Lower leg skin (tissue), 3 donors: Measurements from ENCODE around the gene ADD2.

Experiments used
- CTCF ChIP-seq, 3 donors: fragments of 450-650 bp; IDR thresholded peaks; one replicate each; pipeline ENCODE4 v1.5.1; 2016; ENCODE audit warnings: antibody characterized with exemption in 3 of 3, mild to moderate bottlenecking in 3 of 3, moderate library complexity in 2 of 3
- POLR2A ChIP-seq, 2 donors: fragments of 450-650 bp; IDR thresholded peaks; one replicate each; pipeline ENCODE4 v1.6.1; 2016 to 2017; ENCODE audit warnings: antibody characterized with exemption in 2 of 2, mild to moderate bottlenecking in 1 of 2, moderate library complexity in 1 of 2

GRCh38 chr2:70735071-70735470 lies 32.9 kb downstream of the ADD2 start:
- TF ChIP-seq CTCF (IDR thresholded peaks at IDR 0.05) (no peak), POLR2A (IDR thresholded peaks at IDR 0.05) (no peak)
